Measurements from ENCODE around the gene MROH8.

DNA sequence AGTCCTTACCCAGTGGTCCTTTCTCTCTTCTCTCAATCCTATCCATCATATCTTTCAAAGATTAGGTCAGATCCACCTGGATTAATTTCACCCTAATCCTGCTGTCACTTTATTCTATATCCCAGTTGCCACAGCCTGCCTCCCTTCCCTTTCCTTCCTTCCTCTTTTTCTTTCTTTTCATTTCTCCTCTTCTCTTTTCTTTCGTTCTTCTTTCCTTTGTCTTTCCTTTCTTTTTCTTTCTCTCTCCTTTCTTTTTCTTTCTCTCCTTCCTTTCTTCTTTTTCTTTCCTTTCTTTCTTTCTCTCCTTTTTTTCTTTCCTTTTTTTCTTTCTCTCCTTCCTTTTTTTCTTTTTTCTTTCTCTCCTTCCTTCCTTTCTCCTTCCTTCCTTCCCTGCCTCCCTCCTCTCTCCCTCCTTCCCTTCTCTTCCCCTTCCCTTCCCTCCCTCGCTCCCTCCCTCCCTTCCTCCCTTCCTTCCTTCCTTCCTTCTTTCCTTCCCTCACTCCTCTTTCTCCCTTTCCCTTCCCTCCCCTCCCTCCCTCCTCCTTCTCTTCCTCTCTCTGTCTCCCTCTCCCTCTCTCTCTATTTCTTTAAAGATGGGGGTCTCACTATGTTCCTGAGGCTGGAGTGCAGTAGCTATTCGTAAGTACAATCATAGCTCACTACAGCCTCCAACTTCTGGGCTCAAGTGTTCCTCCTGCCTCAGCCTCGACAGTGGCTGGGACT lies 15.4 kb downstream of the MROH8 start:
- TF ChIP-seq, protein P1, sequence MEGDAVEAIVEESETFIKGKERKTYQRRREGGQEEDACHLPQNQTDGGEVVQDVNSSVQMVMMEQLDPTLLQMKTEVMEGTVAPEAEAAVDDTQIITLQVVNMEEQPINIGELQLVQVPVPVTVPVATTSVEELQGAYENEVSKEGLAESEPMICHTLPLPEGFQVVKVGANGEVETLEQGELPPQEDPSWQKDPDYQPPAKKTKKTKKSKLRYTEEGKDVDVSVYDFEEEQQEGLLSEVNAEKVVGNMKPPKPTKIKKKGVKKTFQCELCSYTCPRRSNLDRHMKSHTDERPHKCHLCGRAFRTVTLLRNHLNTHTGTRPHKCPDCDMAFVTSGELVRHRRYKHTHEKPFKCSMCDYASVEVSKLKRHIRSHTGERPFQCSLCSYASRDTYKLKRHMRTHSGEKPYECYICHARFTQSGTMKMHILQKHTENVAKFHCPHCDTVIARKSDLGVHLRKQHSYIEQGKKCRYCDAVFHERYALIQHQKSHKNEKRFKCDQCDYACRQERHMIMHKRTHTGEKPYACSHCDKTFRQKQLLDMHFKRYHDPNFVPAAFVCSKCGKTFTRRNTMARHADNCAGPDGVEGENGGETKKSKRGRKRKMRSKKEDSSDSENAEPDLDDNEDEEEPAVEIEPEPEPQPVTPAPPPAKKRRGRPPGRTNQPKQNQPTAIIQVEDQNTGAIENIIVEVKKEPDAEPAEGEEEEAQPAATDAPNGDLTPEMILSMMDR (IDR thresholded peaks at IDR 0.05; ENCODE audit: insufficient read depth, low read length), result no peak
- no peak for TF ChIP-seq GABPA (IDR thresholded peaks at IDR 0.05; ENCODE audit: low read depth)
- TF ChIP-seq POLR2AphosphoS5 (IDR thresholded peaks at IDR 0.05; ENCODE audit: low read depth), result no peak

All from HL-60 (cell line).